Measurements from ENCODE around the gene UBQLN3.

UBQLN3 gene

GRCh38 chr11:5507177-5507932 is 2.4 kb downstream of the UBQLN3 start:
- Histone ChIP-seq H3K9me2 (replicated peaks; ENCODE audit: insufficient read depth, low read length) (no peaks in the 10 kb centered on the region), H3K27ac (ENCODE audit: low read length) (no peak overlapping the region), H3K4me2 (ENCODE audit: low read depth, low read length) (no peak overlapping the region), H3K36me3 (replicated peaks; ENCODE audit: insufficient read depth, low read length) (no peaks in the 10 kb centered on the region), H3F3A (ENCODE audit: insufficient read depth, low read length) (no peaks in the 10 kb centered on the region), H2AFZ (ENCODE audit: low read length) (no peak overlapping the region), H3K4me3 (ENCODE audit: low read length) (no peak overlapping the region), H3K9me3 (replicated peaks; ENCODE audit: insufficient read depth, low read length) (no peaks in the 10 kb centered on the region), H3K79me2 (ENCODE audit: low read length) (no peaks in the 10 kb centered on the region), H4K20me1 (ENCODE audit: insufficient read depth, low read length) (no peaks in the 10 kb centered on the region), H3K27me3 (replicated peaks; ENCODE audit: insufficient read depth, low read length) (no peaks in the 10 kb centered on the region), H3K4me1 (ENCODE audit: low read length) (no peaks in the 10 kb centered on the region), H3K9ac (ENCODE audit: low read length) (no peak overlapping the region)
- TF ChIP-seq CTCF (IDR thresholded peaks at IDR 0.05; ENCODE audit: low read length), result no peak
- TF ChIP-seq EZH2phosphoT487 (IDR thresholded peaks at IDR 0.05; ENCODE audit: low read length), result no peak
- no peak for TF ChIP-seq EZH2 (optimal IDR thresholded peaks at IDR 0.05; ENCODE audit: low read depth, low read length)
- DNase-seq, result no peak

GRCh38 chr11:5505363-5506048 is 4.3 kb downstream of the UBQLN3 start:
- Histone ChIP-seq H3K4me1 (ENCODE audit: low read length) (no peaks in the 10 kb centered on the region), H3F3A (ENCODE audit: insufficient read depth, low read length) (no peaks in the 10 kb centered on the region), H3K27me3 (replicated peaks; ENCODE audit: insufficient read depth, low read length) (no peaks in the 10 kb centered on the region), H2AFZ (ENCODE audit: low read length) (no peak overlapping the region), H3K79me2 (ENCODE audit: low read length) (no peaks in the 10 kb centered on the region), H3K4me3 (ENCODE audit: low read length) (no peak overlapping the region), H4K20me1 (ENCODE audit: insufficient read depth, low read length) (no peaks in the 10 kb centered on the region), H3K9me3 (replicated peaks; ENCODE audit: insufficient read depth, low read length) (no peaks in the 10 kb centered on the region), H3K9me2 (replicated peaks; ENCODE audit: insufficient read depth, low read length) (no peaks in the 10 kb centered on the region), H3K27ac (ENCODE audit: low read length) (no peak overlapping the region), H3K4me2 (ENCODE audit: low read depth, low read length) (no peak overlapping the region), H3K36me3 (replicated peaks; ENCODE audit: insufficient read depth, low read length) (no peaks in the 10 kb centered on the region), H3K9ac (ENCODE audit: low read length) (no peak overlapping the region)
- TF ChIP-seq EZH2phosphoT487 (IDR thresholded peaks at IDR 0.05; ENCODE audit: low read length) (no peak), EZH2 (optimal IDR thresholded peaks at IDR 0.05; ENCODE audit: low read depth, low read length) (no peak), CTCF (IDR thresholded peaks at IDR 0.05; ENCODE audit: low read length) (no peak)
- DNase-seq, result no peak

- H3K36me3 ChIP-seq (replicated peaks; ENCODE audit: insufficient read depth, low read length), result no peaks in the 10 kb centered on the region
Observed at GRCh38 chr11:5504403-5504921, 5.3 kb downstream of the UBQLN3 start.

More at GRCh38 chr11:5504403-5504921, 5.3 kb downstream of the UBQLN3 start:
- Histone ChIP-seq H3K4me2 (ENCODE audit: low read depth, low read length) (no peak overlapping the region), H2AFZ (ENCODE audit: low read length) (no peak overlapping the region), H3K27ac (ENCODE audit: low read length) (no peak overlapping the region), H3K79me2 (ENCODE audit: low read length) (no peaks in the 10 kb centered on the region), H3K9ac (ENCODE audit: low read length) (no peak overlapping the region), H3K9me2 (replicated peaks; ENCODE audit: insufficient read depth, low read length) (no peaks in the 10 kb centered on the region), H3K9me3 (replicated peaks; ENCODE audit: insufficient read depth, low read length) (no peaks in the 10 kb centered on the region), H3K4me1 (ENCODE audit: low read length) (no peaks in the 10 kb centered on the region), H3F3A (ENCODE audit: insufficient read depth, low read length) (no peaks in the 10 kb centered on the region), H3K27me3 (replicated peaks; ENCODE audit: insufficient read depth, low read length) (no peaks in the 10 kb centered on the region), H4K20me1 (ENCODE audit: insufficient read depth, low read length) (no peaks in the 10 kb centered on the region), H3K4me3 (ENCODE audit: low read length) (no peak overlapping the region)
- DNase-seq, result no peak
- no peak for TF ChIP-seq EZH2phosphoT487 (IDR thresholded peaks at IDR 0.05; ENCODE audit: low read length)
- no peak for TF ChIP-seq EZH2 (optimal IDR thresholded peaks at IDR 0.05; ENCODE audit: low read depth, low read length)
- no peak for TF ChIP-seq CTCF (IDR thresholded peaks at IDR 0.05; ENCODE audit: low read length)
